ENCODE measurements around the gene ZNF514.

DNA sequence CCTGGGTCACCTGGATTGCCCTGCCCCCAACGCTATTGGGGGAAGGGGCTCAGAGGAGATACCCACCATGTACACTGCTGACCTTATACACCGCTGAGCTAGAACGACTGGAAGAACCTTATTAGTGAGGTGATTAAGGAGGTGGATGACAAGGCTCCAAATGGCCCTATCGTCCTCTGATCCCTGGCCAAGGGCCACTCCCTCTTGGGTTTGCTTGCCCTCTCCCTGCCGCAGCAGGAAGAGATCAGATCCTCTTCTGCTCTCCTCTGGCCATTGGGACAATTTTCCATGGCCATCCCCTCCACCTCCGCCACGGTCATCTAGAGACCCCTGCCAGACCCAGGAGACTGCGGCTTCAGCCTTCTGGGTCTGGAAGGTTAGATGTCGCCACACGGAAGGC is 1.2 kb downstream of the ZNF514 start:
- no peak for TF ChIP-seq GATA2 (IDR thresholded peaks at IDR 0.05; ENCODE audit: low read depth, low read length)
- TF ChIP-seq GATA3 (IDR thresholded peaks at IDR 0.05; ENCODE audit: low read depth, low read length), result no peak
